H1 (cell line): ENCODE results near the gene GPANK1. TPM values are rescaled to one million over a fixed set of nuclear protein-coding genes. Genes with fewer than 3 reads are reported as not detected.
A peak's percentile ranks its signal among the peaks of the same experiment; 100 is the strongest.

Source experiments
- CTCF ChIA-PET: fragments of 300-600 bp; sonication (Branson Sonifier 250); formaldehyde crosslinking; loops from one replicate; lab custom pipeline; 2021; ENCODE audit not compliant: partially characterized antibody; lab: Charles Lee
- POLR2A ChIA-PET: fragments of 300-600 bp; sonication (Branson Sonifier 250); formaldehyde crosslinking; loops from one replicate; lab custom pipeline; 2021; ENCODE audit warnings: inconsistent platforms; ENCODE audit not compliant: partially characterized antibody; lab: Charles Lee
- DNase-seq, 2 experiments: peaks; one replicate each; pipeline versions ENCODE4 v3.0.0 to v3.0.0-alpha.2; 2010 to 2022; ENCODE audit warnings: low spot score in 2 of 2, low read depth in 1 of 2, mixed read lengths in 1 of 2
- FAIRE-seq: peaks from 2 replicates; lab custom pipeline; 2011; peaks lifted over from hg19 to GRCh38; lab: Jason Lieb, UNC
- H2AFZ ChIP-seq: 2 replicates; pipeline ENCODE4 v1.8.1; 2012; ENCODE audit warnings: low read length, inconsistent platforms
- H2AK5ac ChIP-seq: 2 replicates; pipeline ENCODE4 v1.6.1; 2013; ENCODE audit warnings: low read depth, low read length
- H2BK120ac ChIP-seq: replicated peaks from 2 replicates; pipeline ENCODE3; 2013; ENCODE audit warnings: low read depth, low read length, inconsistent platforms
- H2BK12ac ChIP-seq: 2 replicates; pipeline ENCODE4 v1.6.1; 2013; ENCODE audit warnings: low read depth, low read length
- H2BK15ac ChIP-seq: 2 replicates; pipeline ENCODE4 v1.6.1; 2013; ENCODE audit warnings: low read length
- H2BK20ac ChIP-seq: 2 replicates; pipeline ENCODE4 v1.6.1; 2013; ENCODE audit warnings: low read length
- H2BK5ac ChIP-seq: 2 replicates; pipeline ENCODE4 v1.6.1; 2013; ENCODE audit warnings: low read depth, low read length
- H3K14ac ChIP-seq: 2 replicates; pipeline ENCODE4 v1.6.1; 2013; ENCODE audit warnings: inconsistent platforms; ENCODE audit not compliant: insufficient read length
- H3K18ac ChIP-seq: 2 replicates; pipeline ENCODE4 v1.6.1; 2013; ENCODE audit warnings: low read length; ENCODE audit errors: extremely low read depth
- H3K23ac ChIP-seq: 2 replicates; pipeline ENCODE4 v1.6.1; 2013; ENCODE audit warnings: inconsistent platforms; ENCODE audit not compliant: insufficient read length
- H3K23me2 ChIP-seq: 2 replicates; pipeline ENCODE4 v1.6.1; 2013; ENCODE audit warnings: low read depth, low read length
- H3K27ac ChIP-seq: 2 replicates; pipeline ENCODE4 v1.6.1; 2011; ENCODE audit warnings: low read depth, low read length, inconsistent platforms
- H3K27me3 ChIP-seq, 4 experiments: replicated peaks in 1 of 4; 1 replicate in 1 of 4; 2 replicates in 3 of 4; pipeline versions ENCODE4 v1.6.1 to v1.8.1; 2011 to 2013; ENCODE audit warnings: low read length in 3 of 4, mild to moderate bottlenecking in 3 of 4, inconsistent platforms in 2 of 4, mixed read lengths in 2 of 4, moderate library complexity in 1 of 4; ENCODE audit not compliant: control insufficient read depth in 3 of 4, insufficient read depth in 3 of 4; ENCODE audit errors: extremely low read depth in 1 of 4
- H3K36me3 ChIP-seq, 4 experiments: 2 replicates each; pipeline versions ENCODE4 v1.6.1 to v1.8.1; 2011 to 2013; ENCODE audit warnings: mild to moderate bottlenecking in 4 of 4, low read length in 3 of 4, moderate library complexity in 2 of 4, control low read depth in 1 of 4, inconsistent platforms in 1 of 4; ENCODE audit not compliant: insufficient read depth in 4 of 4, control insufficient read depth in 2 of 4
- H3K4ac ChIP-seq: replicated peaks from 2 replicates; pipeline ENCODE3; 2013; ENCODE audit warnings: low read length, low read depth, mixed read lengths, inconsistent platforms; ENCODE audit not compliant: insufficient read length
- H3K4me1 ChIP-seq, 4 experiments: replicated peaks in 1 of 4; 1 replicate in 1 of 4; 2 replicates in 3 of 4; pipeline versions ENCODE4 v1.6.1 to v1.8.1; 2011 to 2013; ENCODE audit warnings: low read length in 3 of 4, inconsistent platforms in 2 of 4, mixed read lengths in 1 of 4; ENCODE audit not compliant: insufficient read depth in 4 of 4, control insufficient read depth in 3 of 4
- H3K4me2 ChIP-seq, 2 experiments: 2 replicates each; pipeline versions ENCODE4 v1.6.1 to v1.8.1; 2011 to 2013; ENCODE audit warnings: low read depth in 2 of 2, low read length in 2 of 2, control low read depth in 1 of 2, inconsistent platforms in 1 of 2, mild to moderate bottlenecking in 1 of 2; ENCODE audit not compliant: insufficient read depth in 1 of 2
- H3K4me3 ChIP-seq, 4 experiments: fragments of 200-600, 300-600 bp in 1 of 4; sonication (generic), shearing (Covaris generic), sonication (Bioruptor Twin) in 1 of 4; 2 replicates each; pipeline versions ENCODE4 v1.5.1 to v1.8.1; 2011 to 2016; ENCODE audit warnings: low read length in 4 of 4, low read depth in 3 of 4, control low read depth in 2 of 4, inconsistent platforms in 2 of 4, mild to moderate bottlenecking in 2 of 4, mixed read lengths in 1 of 4, moderate library complexity in 1 of 4; ENCODE audit not compliant: insufficient read depth in 2 of 4; ENCODE audit errors: extremely low read depth in 1 of 4
- H3K56ac ChIP-seq: replicated peaks from 2 replicates; pipeline ENCODE3; 2013; ENCODE audit warnings: low read depth, mild to moderate bottlenecking, mixed read lengths, low read length, inconsistent platforms; ENCODE audit not compliant: insufficient read length
- H3K79me1 ChIP-seq: 2 replicates; pipeline ENCODE4 v1.6.1; 2013; ENCODE audit warnings: low read depth, low read length, control low read depth
- H3K79me2 ChIP-seq, 2 experiments: 2 replicates each; pipeline versions ENCODE4 v1.6.1 to v1.8.1; 2012 to 2013; ENCODE audit warnings: low read length in 2 of 2, mild to moderate bottlenecking in 2 of 2, inconsistent platforms in 1 of 2; ENCODE audit not compliant: insufficient read depth in 2 of 2, control insufficient read depth in 1 of 2
- H3K9ac ChIP-seq, 4 experiments: replicated peaks in 1 of 4; 1 replicate in 1 of 4; 2 replicates in 3 of 4; pipeline versions ENCODE4 v1.6.1 to v1.8.1; 2011 to 2013; ENCODE audit warnings: low read depth in 3 of 4, low read length in 3 of 4, control low read depth in 2 of 4, mild to moderate bottlenecking in 2 of 4, moderate library complexity in 2 of 4, inconsistent platforms in 1 of 4; ENCODE audit errors: extremely low read depth in 1 of 4
- H3K9me3 ChIP-seq, 2 experiments: 2 replicates each; pipeline versions ENCODE4 v1.6.1 to v1.8.1; 2012 to 2013; ENCODE audit warnings: mild to moderate bottlenecking in 2 of 2, moderate library complexity in 2 of 2, control low read depth in 1 of 2, inconsistent platforms in 1 of 2, low read depth in 1 of 2, low read length in 1 of 2, mixed read lengths in 1 of 2; ENCODE audit not compliant: insufficient read depth in 2 of 2
- H4K20me1 ChIP-seq, 2 experiments: replicated peaks in 1 of 2; 2 replicates each; pipeline versions ENCODE3 to v1.8.1; 2011 to 2013; ENCODE audit warnings: inconsistent platforms in 2 of 2, low read length in 2 of 2, mild to moderate bottlenecking in 1 of 2; ENCODE audit not compliant: insufficient read depth in 2 of 2, control insufficient read depth in 1 of 2
- H4K5ac ChIP-seq: 2 replicates; pipeline ENCODE4 v1.6.1; 2013; ENCODE audit warnings: low read length, low read depth, mixed read lengths, inconsistent platforms; ENCODE audit not compliant: insufficient read length
- H4K8ac ChIP-seq: 2 replicates; pipeline ENCODE4 v1.8.0; 2013; ENCODE audit warnings: mild to moderate bottlenecking, moderate library complexity, low read length, inconsistent platforms; ENCODE audit not compliant: insufficient read depth; ENCODE audit errors: extremely low read depth
- H4K91ac ChIP-seq: replicated peaks from 2 replicates; pipeline ENCODE3; 2013; ENCODE audit warnings: low read length, mixed read lengths, inconsistent platforms; ENCODE audit not compliant: insufficient read length
- ATF3 ChIP-seq: IDR thresholded peaks from 2 replicates; pipeline ENCODE4 v1.6.1; 2011; ENCODE audit warnings: low read depth, mild to moderate bottlenecking, low read length; ENCODE audit not compliant: insufficient read depth
- CBX8 ChIP-seq: fragments of 300-800, 300-1000 bp; sonication (generic); IDR thresholded peaks from 2 replicates; pipeline ENCODE4 v1.7.1; 2016; ENCODE audit warnings: low read depth, low read length, borderline replicate concordance
- CREB1 ChIP-seq: IDR thresholded peaks from 2 replicates; pipeline ENCODE4 v1.6.1; 2012; ENCODE audit warnings: inconsistent platforms
- CTBP2 ChIP-seq: IDR thresholded peaks from 2 replicates; pipeline ENCODE4 v1.7.0; 2011; ENCODE audit warnings: borderline replicate concordance, mild to moderate bottlenecking, moderate library complexity, mixed read lengths, low read length; ENCODE audit not compliant: insufficient read depth, insufficient read length
- EGR1 ChIP-seq: IDR thresholded peaks from 2 replicates; pipeline ENCODE4 v1.6.1; 2011; ENCODE audit warnings: low read depth, low read length, borderline replicate concordance
- GTF2F1 ChIP-seq: IDR thresholded peaks from 2 replicates; pipeline ENCODE4 v1.6.1; 2012; ENCODE audit warnings: low read depth, low read length, improper control_type of control experiment, borderline replicate concordance
- JUND ChIP-seq: IDR thresholded peaks from 2 replicates; pipeline ENCODE4 v1.6.1; 2011; ENCODE audit warnings: mild to moderate bottlenecking, improper control_type of control experiment, low read length
- MAFK ChIP-seq: IDR thresholded peaks from 2 replicates; pipeline ENCODE4 v1.6.1; 2012; ENCODE audit warnings: low read depth, mild to moderate bottlenecking, improper control_type of control experiment, low read length
- RAD21 ChIP-seq, 2 experiments: IDR thresholded peaks in 1 of 2; conservative IDR thresholded peaks in 1 of 2; 2 replicates each; pipeline ENCODE4 v1.6.1; 2011; ENCODE audit warnings: low read depth in 2 of 2, low read length in 2 of 2, improper control_type of control experiment in 1 of 2, inconsistent platforms in 1 of 2, mild to moderate bottlenecking in 1 of 2, moderate library complexity in 1 of 2
- SP1 ChIP-seq: IDR thresholded peaks from 2 replicates; pipeline ENCODE4 v1.6.1; 2011; ENCODE audit warnings: low read depth, low read length
- WGBS, 2 experiments: shearing (Covaris generic) in 1 of 2; methylation state at CpG; one replicate each; pipeline versions ENCODE4 v1.1.6 to v1.1.7; 2013 to 2015; ENCODE audit warnings: low lambda C conversion rate in 2 of 2, mixed read lengths in 2 of 2, inconsistent platforms in 1 of 2, low coverage in 1 of 2, missing lambda C conversion rate in 1 of 2; ENCODE audit not compliant: insufficient replicate concordance in 2 of 2, insufficient coverage in 1 of 2, insufficient read length in 1 of 2; ENCODE audit errors: extremely low coverage in 1 of 2, missing lambda C conversion rate in 1 of 2; 5-methylcytosine and 5-hydroxymethylcytosine counted together
- polyA plus RNA-seq, 7 experiments: library from polyadenylated mRNA; depleted of rRNA in 3 of 7; stranded (reverse) in 5 of 7; unstranded in 2 of 7; fragments of >200 nt in 5 of 7; fragments of 200-250 nt in 2 of 7; gene quantifications; 1 replicate in 5 of 7; 2 replicates in 1 of 7; 4 replicates in 1 of 7; pipeline versions ENCODE4 v1.2.1 to v1.2.3, GENCODE V29; 2011 to 2013; ENCODE audit warnings: missing spikeins in 2 of 7, mixed read lengths in 2 of 7
- total RNA-seq: library from RNA; stranded (reverse); fragmentation: NEBNext Ultra II Directional; extraction: Animal tissue kit (Norgen Biotek cat#: 25700); gene quantifications from 2 replicates; pipeline ENCODE4 v1.2.1, GENCODE V29; 2021

The GPANK1 gene
- total and polyA plus RNA-seq, 2 of the 8 experiments (the other 6 are each of a cell fraction or from before 2014, with no cell fraction given), result 24.5 to 30.2 TPM

- Histone ChIP-seq H3K4me2 (peak overlapping the region; percentile 94 to 95), H3K4ac (no peak overlapping the region), H4K20me1 (peaks cover 1 to 3% of the 10 kb centered on the region in 2 experiments), H3K9me3 (no peaks in the 10 kb centered on the region), H3K36me3 (peaks cover 4 to 19% (median 9%) of the 10 kb centered on the region in 4 experiments; a peak in 6 of 8 replicates), H3K9ac (no peak overlapping the region), H4K91ac (no peak overlapping the region), H4K8ac (no peak overlapping the region), H3K56ac (no peak overlapping the region), H3K23me2 (peaks cover 9% of the 10 kb centered on the region), H2AFZ (no peak overlapping the region), H3K18ac (no peak overlapping the region), H3K14ac (no peak overlapping the region), H3K4me1 (peaks cover 0 to 15% (median 4%) of the 10 kb centered on the region in 4 experiments; a peak in 5 of 7 replicates), H3K27me3 (no peaks in the 10 kb centered on the region), H2BK12ac (no peak overlapping the region), H2BK120ac (no peak overlapping the region), H2AK5ac (no peak overlapping the region), H3K4me3 (peak overlapping the region in 3 of 4 experiments; percentile 85 to 94 (median 90); a peak in 5 of 8 replicates), H2BK5ac (no peak overlapping the region), H3K23ac (no peak overlapping the region), H2BK15ac (no peak overlapping the region), H3K79me1 (peaks cover 10% of the 10 kb centered on the region), H2BK20ac (no peak overlapping the region), H3K27ac (no peak overlapping the region), H4K5ac (no peak overlapping the region), H3K79me2 (peaks cover 0 to 45% of the 10 kb centered on the region in 2 experiments; a peak in 3 of 4 replicates)
- POLR2A ChIA-PET, result interaction anchor here (0.5 to 25.5 kb wide), 30 partner anchors 8 to 202 kb away, joined by 3 to 883 read pairs (median 4); partner anchors contain the start of genes AIF1, APOM, ATP6V1G2 and BAG6
- CTCF ChIA-PET, result interaction anchor here (0.6 to 2.1 kb wide), 18 partner anchors 8 to 226 kb away, joined by 3 to 6 read pairs (median 3); partner anchors contain the start of genes ATP6V1G2, BAG6 and LY6G5B
- DNase-seq (no peak), FAIRE-seq (no peak)
- 90% methylated on average over 11 of the region's 12 CpGs; no CpG with 5 or more reads in 1 of the 2 experiments for WGBS, 2 experiments
- no peak for TF ChIP-seq CTBP2
- TF ChIP-seq CBX8, result no peak
- no peak for TF ChIP-seq CREB1
- TF ChIP-seq RAD21 (IDR thresholded peaks at IDR 0.05 in 1 of 2, conservative IDR thresholded peaks at IDR 0.05 in 1 of 2; ENCODE audit: low read depth in 2 of 2, low read length in 2 of 2), result no peak
- no peak for TF ChIP-seq ATF3
- TF ChIP-seq SP1, result no peak
- TF ChIP-seq GTF2F1, result no peak
- TF ChIP-seq MAFK, result no peak
- TF ChIP-seq JUND, result no peak
- no peak for TF ChIP-seq EGR1
These were observed 3.3 kb downstream of the GPANK1 start for GRCh38 chr6:31661262-31662123.
